ENCODE results near the gene FMO3.

Gene FMO3

DNA sequence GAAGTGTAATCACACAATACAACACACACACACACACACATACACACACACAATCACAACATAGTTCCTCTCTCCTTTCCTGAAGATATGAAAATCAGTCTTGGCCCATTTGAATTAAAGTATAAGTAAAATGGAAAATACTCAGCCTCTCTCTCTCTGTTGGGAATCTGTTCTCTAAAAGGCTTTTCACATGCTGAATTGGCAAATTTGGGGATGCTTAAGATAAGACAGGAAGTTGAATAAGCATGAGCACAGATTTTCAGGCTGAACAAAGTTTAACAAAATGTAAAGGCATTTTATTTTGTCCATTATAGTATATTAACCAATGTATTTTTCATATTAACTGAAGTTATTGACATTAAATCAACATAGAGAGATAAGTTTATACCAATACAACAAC, 70.7 kb downstream of the FMO3 start:
- no peak for DNase-seq (ENCODE audit: low read depth)
- no peak overlapping the region for H3K4me3 ChIP-seq (ENCODE audit: low read depth, low read length)
- TF ChIP-seq, protein P1, sequence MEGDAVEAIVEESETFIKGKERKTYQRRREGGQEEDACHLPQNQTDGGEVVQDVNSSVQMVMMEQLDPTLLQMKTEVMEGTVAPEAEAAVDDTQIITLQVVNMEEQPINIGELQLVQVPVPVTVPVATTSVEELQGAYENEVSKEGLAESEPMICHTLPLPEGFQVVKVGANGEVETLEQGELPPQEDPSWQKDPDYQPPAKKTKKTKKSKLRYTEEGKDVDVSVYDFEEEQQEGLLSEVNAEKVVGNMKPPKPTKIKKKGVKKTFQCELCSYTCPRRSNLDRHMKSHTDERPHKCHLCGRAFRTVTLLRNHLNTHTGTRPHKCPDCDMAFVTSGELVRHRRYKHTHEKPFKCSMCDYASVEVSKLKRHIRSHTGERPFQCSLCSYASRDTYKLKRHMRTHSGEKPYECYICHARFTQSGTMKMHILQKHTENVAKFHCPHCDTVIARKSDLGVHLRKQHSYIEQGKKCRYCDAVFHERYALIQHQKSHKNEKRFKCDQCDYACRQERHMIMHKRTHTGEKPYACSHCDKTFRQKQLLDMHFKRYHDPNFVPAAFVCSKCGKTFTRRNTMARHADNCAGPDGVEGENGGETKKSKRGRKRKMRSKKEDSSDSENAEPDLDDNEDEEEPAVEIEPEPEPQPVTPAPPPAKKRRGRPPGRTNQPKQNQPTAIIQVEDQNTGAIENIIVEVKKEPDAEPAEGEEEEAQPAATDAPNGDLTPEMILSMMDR (IDR thresholded peaks at IDR 0.05; ENCODE audit: low read depth, low read length, missing control alignments): no peak

DNA sequence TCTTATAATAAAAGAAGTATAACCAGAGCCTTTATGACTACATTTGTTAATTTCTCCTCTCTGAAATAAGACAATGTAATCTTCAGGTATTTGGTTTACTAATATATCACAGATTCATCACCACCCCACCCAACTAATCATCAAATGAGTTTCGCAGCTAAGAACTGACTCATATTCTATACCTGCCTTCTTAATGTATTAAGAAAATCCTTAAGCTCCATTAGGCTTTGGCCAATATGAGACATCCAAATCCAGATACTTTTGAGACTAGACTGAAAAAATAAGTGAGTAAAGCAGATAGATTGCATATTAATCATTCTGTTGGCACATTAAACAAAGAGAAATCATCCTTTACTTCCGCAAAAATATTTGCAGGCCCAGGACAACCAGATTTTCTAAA, 75.7 kb downstream of the FMO3 start:
- DNase-seq (ENCODE audit: low read depth): no peak
- no peak overlapping the region for H3K4me3 ChIP-seq (ENCODE audit: low read depth, low read length)
- TF ChIP-seq, protein P1 (IDR thresholded peaks at IDR 0.05; ENCODE audit: low read depth, low read length, missing control alignments): no peak

Measured in GM12864 (cell line).